HepG2 (cell line): Measurements from ENCODE around the gene CD58. TPM values are rescaled to one million over a fixed set of nuclear protein-coding genes. Genes with fewer than 3 reads are reported as not detected.
A peak's percentile ranks its signal among the peaks of the same experiment; 100 is the strongest.

Experiments used
- FOXK2 ChIP-seq: fragments of 450-650 bp; IDR thresholded peaks from 2 replicates; pipeline ENCODE4 v1.6.1; 2016
- KDM5A ChIP-seq: fragments of 200-600 bp; sonication (generic); IDR thresholded peaks from 2 replicates; pipeline ENCODE4 v1.7.0; 2018; ENCODE audit warnings: antibody characterized with exemption, mild to moderate bottlenecking, low read length, borderline replicate concordance
- MXD4 ChIP-seq: IDR thresholded peaks from 2 replicates; pipeline ENCODE4 v1.6.1; 2016; ENCODE audit warnings: mild to moderate bottlenecking, missing biosample characterization, missing genetic modification reagents
- NR2F1 ChIP-seq, 2 experiments: fragments of 450-650 bp in 1 of 2; formaldehyde crosslinking in 1 of 2; IDR thresholded peaks; 2 replicates each; pipeline versions ENCODE4 v1.5.0 to v1.6.1; 2016 to 2020; ENCODE audit warnings: mild to moderate bottlenecking in 1 of 2, missing compliant biosample characterization in 1 of 2, missing genetic modification reagents in 1 of 2, moderate library complexity in 1 of 2
- POLR2A ChIP-seq, 2 experiments: IDR thresholded peaks; 2 replicates each; pipeline ENCODE4 v1.6.1; 2011; ENCODE audit warnings: low read depth in 2 of 2, low read length in 2 of 2, mild to moderate bottlenecking in 1 of 2, moderate library complexity in 1 of 2; ENCODE audit not compliant: insufficient read depth in 1 of 2
- SMYD3 ChIP-seq: sonication (generic); formaldehyde crosslinking; IDR thresholded peaks from 2 replicates; pipeline ENCODE4 v1.8.1; 2023; ENCODE audit warnings: mild to moderate bottlenecking, missing genetic modification reagents
- TAF15 ChIP-seq: fragments of 200-400 bp; formaldehyde crosslinking; IDR thresholded peaks from one replicate; pipeline ENCODE4 v1.6.1; 2018; ENCODE audit warnings: mild to moderate bottlenecking, low read depth, low read length; ENCODE audit not compliant: poor library complexity, severe bottlenecking
- ZFP37 ChIP-seq: sonication (generic); formaldehyde crosslinking; IDR thresholded peaks from 2 replicates; pipeline ENCODE4 v1.4.0; 2020; ENCODE audit warnings: missing genetic modification reagents, borderline replicate concordance
- ZMYM3 ChIP-seq: sonication (generic); formaldehyde crosslinking; IDR thresholded peaks from 2 replicates; pipeline ENCODE4 v1.5.1; 2020; ENCODE audit warnings: mild to moderate bottlenecking, missing genetic modification reagents
- ZNF34 ChIP-seq: sonication (generic); formaldehyde crosslinking; IDR thresholded peaks from 2 replicates; pipeline ENCODE4 v1.4.0; 2020; ENCODE audit warnings: mild to moderate bottlenecking, missing genetic modification reagents, borderline replicate concordance
- ZNF343 ChIP-seq: sonication (generic); formaldehyde crosslinking; IDR thresholded peaks from 2 replicates; pipeline ENCODE4 v1.4.0; 2020; ENCODE audit warnings: mild to moderate bottlenecking, missing genetic modification reagents
- ZNF350 ChIP-seq: sonication (generic); formaldehyde crosslinking; IDR thresholded peaks from 2 replicates; pipeline ENCODE4 v1.4.0; 2020; ENCODE audit warnings: mild to moderate bottlenecking, low read depth, missing genetic modification reagents, borderline replicate concordance
- ZNF746 ChIP-seq: sonication (generic); formaldehyde crosslinking; IDR thresholded peaks from 2 replicates; pipeline ENCODE4 v1.8.0; 2022; ENCODE audit warnings: mild to moderate bottlenecking, missing genetic modification reagents
- ZNF773 ChIP-seq: sonication (generic); formaldehyde crosslinking; IDR thresholded peaks from 2 replicates; pipeline ENCODE4 v1.4.0; 2020; ENCODE audit warnings: missing genetic modification reagents, borderline replicate concordance
- ZNF788 ChIP-seq: sonication (generic); formaldehyde crosslinking; IDR thresholded peaks from 2 replicates; pipeline ENCODE4 v1.5.0; 2020; ENCODE audit warnings: mild to moderate bottlenecking, missing genetic modification reagents, borderline replicate concordance
- polyA plus RNA-seq, 8 experiments: library from polyadenylated mRNA; depleted of rRNA in 3 of 8; stranded (reverse) in 7 of 8; unstranded in 1 of 8; fragments of >200 nt; fragmentation: Illumina TruSeq in 4 of 8; extraction: Trizol in 4 of 8; gene quantifications; 2 replicates each; pipeline versions ENCODE4 v1.2.1 to v1.2.3, GENCODE V29; 2011 to 2016; ENCODE audit warnings: low read depth in 4 of 8, missing spikeins in 1 of 8, mixed read lengths in 1 of 8; ENCODE audit not compliant: insufficient read depth in 1 of 8
- total RNA-seq, 5 experiments: library from RNA; depleted of rRNA; stranded (reverse); fragments of >200 nt; fragmentation: Illumina TruSeq; extraction: Trizol; gene quantifications; 2 replicates each; pipeline ENCODE4 v1.2.3, GENCODE V29; 2016; ENCODE audit warnings: low read depth in 1 of 5
- TF ChIP-seq, protein P1 (sequence below): sonication (generic); formaldehyde crosslinking; IDR thresholded peaks from 2 replicates; pipeline ENCODE4 v1.4.0; 2020; ENCODE audit warnings: missing genetic modification reagents, borderline replicate concordance
- TF ChIP-seq, protein P2 (sequence below): sonication (generic); formaldehyde crosslinking; IDR thresholded peaks from 2 replicates; pipeline ENCODE4 v1.5.1; 2020; ENCODE audit warnings: mild to moderate bottlenecking, missing genetic modification reagents, moderate library complexity
- TF ChIP-seq, protein P3 (sequence below): sonication (generic); formaldehyde crosslinking; IDR thresholded peaks from 2 replicates; pipeline ENCODE4 v1.8.0; 2022; ENCODE audit warnings: mild to moderate bottlenecking, missing genetic modification reagents

CD58 gene
- total and polyA plus RNA-seq, 2 of the 13 experiments (the other 11 are each of a cell fraction or from before 2014, with no cell fraction given), result 9.4 to 13.5 TPM

DNA sequence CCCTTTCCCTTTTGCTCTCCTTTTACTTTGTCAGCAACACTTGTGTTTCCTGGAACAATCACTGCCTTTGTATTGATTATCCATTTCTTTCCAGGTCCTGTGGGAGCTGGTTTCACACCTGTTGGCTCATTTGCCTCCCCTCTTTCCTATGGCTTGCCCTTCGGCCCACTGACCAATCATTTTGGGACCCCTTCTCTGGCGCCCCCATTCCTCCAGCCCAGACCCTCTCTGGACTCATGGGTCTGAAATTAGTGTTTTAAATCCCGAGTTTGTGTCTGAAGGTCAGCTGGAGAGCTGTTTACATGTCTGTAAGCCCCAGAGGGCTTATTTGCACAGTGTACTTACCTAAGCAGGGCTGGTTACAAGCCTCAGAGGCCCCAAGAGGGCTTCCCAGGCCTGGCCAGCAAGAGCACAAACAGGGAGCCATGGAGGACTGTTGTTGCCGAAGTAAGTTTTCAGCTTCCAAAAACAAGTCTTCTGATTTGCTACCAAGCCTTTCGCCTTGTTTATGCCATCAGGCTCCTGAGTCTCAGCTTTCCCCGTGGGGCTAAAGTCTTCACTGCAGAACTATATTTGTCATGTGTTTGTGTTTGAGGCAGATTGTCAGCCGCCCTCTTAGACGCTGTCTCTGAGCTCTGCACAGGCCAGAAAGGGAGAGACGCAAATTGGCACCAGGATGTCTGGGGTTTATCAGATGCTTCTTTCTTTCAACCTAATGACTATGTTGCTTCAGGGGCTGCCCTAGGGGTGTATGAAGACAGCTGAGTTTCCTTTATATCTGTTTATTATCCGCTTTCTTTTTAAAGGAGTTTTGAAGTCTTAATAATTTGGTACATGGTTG, 104.8 kb downstream of the CD58 start (continued):
- TF ChIP-seq, protein P1, sequence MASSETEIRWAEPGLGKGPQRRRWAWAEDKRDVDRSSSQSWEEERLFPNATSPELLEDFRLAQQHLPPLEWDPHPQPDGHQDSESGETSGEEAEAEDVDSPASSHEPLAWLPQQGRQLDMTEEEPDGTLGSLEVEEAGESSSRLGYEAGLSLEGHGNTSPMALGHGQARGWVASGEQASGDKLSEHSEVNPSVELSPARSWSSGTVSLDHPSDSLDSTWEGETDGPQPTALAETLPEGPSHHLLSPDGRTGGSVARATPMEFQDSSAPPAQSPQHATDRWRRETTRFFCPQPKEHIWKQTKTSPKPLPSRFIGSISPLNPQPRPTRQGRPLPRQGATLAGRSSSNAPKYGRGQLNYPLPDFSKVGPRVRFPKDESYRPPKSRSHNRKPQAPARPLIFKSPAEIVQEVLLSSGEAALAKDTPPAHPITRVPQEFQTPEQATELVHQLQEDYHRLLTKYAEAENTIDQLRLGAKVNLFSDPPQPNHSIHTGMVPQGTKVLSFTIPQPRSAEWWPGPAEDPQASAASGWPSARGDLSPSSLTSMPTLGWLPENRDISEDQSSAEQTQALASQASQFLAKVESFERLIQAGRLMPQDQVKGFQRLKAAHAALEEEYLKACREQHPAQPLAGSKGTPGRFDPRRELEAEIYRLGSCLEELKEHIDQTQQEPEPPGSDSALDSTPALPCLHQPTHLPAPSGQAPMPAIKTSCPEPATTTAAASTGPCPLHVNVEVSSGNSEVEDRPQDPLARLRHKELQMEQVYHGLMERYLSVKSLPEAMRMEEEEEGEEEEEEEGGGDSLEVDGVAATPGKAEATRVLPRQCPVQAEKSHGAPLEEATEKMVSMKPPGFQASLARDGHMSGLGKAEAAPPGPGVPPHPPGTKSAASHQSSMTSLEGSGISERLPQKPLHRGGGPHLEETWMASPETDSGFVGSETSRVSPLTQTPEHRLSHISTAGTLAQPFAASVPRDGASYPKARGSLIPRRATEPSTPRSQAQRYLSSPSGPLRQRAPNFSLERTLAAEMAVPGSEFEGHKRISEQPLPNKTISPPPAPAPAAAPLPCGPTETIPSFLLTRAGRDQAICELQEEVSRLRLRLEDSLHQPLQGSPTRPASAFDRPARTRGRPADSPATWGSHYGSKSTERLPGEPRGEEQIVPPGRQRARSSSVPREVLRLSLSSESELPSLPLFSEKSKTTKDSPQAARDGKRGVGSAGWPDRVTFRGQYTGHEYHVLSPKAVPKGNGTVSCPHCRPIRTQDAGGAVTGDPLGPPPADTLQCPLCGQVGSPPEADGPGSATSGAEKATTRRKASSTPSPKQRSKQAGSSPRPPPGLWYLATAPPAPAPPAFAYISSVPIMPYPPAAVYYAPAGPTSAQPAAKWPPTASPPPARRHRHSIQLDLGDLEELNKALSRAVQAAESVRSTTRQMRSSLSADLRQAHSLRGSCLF (CRISPR knock-in tag), result peak; percentile 53; the same call in 1 of the 2 replicates
- peak; percentile 45; the same call in 1 of the 2 replicates for TF ChIP-seq MXD4 (CRISPR knock-in tag)
- peak in 1 of 2 experiments; percentile 62; a peak in 2 of 4 replicates for TF ChIP-seq NR2F1 (CRISPR knock-in tag; IDR thresholded peaks at IDR 0.05)
- TF ChIP-seq ZNF773 (CRISPR knock-in tag), result no peak
- TF ChIP-seq ZNF343 (CRISPR knock-in tag), result no peak
- peak; percentile 65; the same call in 1 of the 2 replicates for TF ChIP-seq SMYD3 (CRISPR knock-in tag)
- peak; percentile 90 for TF ChIP-seq FOXK2
- TF ChIP-seq, protein P2, sequence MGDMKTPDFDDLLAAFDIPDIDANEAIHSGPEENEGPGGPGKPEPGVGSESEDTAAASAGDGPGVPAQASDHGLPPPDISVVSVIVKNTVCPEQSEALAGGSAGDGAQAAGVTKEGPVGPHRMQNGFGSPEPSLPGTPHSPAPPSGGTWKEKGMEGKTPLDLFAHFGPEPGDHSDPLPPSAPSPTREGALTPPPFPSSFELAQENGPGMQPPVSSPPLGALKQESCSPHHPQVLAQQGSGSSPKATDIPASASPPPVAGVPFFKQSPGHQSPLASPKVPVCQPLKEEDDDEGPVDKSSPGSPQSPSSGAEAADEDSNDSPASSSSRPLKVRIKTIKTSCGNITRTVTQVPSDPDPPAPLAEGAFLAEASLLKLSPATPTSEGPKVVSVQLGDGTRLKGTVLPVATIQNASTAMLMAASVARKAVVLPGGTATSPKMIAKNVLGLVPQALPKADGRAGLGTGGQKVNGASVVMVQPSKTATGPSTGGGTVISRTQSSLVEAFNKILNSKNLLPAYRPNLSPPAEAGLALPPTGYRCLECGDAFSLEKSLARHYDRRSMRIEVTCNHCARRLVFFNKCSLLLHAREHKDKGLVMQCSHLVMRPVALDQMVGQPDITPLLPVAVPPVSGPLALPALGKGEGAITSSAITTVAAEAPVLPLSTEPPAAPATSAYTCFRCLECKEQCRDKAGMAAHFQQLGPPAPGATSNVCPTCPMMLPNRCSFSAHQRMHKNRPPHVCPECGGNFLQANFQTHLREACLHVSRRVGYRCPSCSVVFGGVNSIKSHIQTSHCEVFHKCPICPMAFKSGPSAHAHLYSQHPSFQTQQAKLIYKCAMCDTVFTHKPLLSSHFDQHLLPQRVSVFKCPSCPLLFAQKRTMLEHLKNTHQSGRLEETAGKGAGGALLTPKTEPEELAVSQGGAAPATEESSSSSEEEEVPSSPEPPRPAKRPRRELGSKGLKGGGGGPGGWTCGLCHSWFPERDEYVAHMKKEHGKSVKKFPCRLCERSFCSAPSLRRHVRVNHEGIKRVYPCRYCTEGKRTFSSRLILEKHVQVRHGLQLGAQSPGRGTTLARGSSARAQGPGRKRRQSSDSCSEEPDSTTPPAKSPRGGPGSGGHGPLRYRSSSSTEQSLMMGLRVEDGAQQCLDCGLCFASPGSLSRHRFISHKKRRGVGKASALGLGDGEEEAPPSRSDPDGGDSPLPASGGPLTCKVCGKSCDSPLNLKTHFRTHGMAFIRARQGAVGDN (CRISPR knock-in tag), result peak; percentile 58; the same call in 1 of the 2 replicates
- TF ChIP-seq ZNF350 (CRISPR knock-in tag), result peak; percentile 90
- TF ChIP-seq ZNF788 (CRISPR knock-in tag), result peak; percentile 56; the same call in 1 of the 2 replicates
- peak; percentile 60 for TF ChIP-seq ZMYM3 (CRISPR knock-in tag)
- TF ChIP-seq KDM5A, result peak; percentile 18; the same call in 1 of the 2 replicates
- peak; percentile 70; the same call in 1 of the 2 replicates for TF ChIP-seq ZNF746 (CRISPR knock-in tag)
- TF ChIP-seq ZFP37 (CRISPR knock-in tag), result 0 out of 2 replicates have a peak, but pooled peaks have one; percentile 67
- no peak for TF ChIP-seq TAF15
- TF ChIP-seq, protein P3, sequence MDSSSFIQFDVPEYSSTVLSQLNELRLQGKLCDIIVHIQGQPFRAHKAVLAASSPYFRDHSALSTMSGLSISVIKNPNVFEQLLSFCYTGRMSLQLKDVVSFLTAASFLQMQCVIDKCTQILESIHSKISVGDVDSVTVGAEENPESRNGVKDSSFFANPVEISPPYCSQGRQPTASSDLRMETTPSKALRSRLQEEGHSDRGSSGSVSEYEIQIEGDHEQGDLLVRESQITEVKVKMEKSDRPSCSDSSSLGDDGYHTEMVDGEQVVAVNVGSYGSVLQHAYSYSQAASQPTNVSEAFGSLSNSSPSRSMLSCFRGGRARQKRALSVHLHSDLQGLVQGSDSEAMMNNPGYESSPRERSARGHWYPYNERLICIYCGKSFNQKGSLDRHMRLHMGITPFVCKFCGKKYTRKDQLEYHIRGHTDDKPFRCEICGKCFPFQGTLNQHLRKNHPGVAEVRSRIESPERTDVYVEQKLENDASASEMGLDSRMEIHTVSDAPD (CRISPR knock-in tag), result 0 out of 2 replicates have a peak, but pooled peaks have one; percentile 23
- no peak for TF ChIP-seq ZNF34
- TF ChIP-seq POLR2A (IDR thresholded peaks at IDR 0.05; ENCODE audit: insufficient read depth in 1 of 2, low read depth in 2 of 2, low read length in 2 of 2), result peak; percentile 74 to 86
